Measurements from ENCODE around the gene SLC9A3. TPM values are rescaled to one million over a fixed set of nuclear protein-coding genes. Genes with fewer than 3 reads are reported as not detected.

The SLC9A3 gene
- total RNA-seq, 4 donors from 2014 or later, result 4.8 to 701 (median 183) TPM

DNA sequence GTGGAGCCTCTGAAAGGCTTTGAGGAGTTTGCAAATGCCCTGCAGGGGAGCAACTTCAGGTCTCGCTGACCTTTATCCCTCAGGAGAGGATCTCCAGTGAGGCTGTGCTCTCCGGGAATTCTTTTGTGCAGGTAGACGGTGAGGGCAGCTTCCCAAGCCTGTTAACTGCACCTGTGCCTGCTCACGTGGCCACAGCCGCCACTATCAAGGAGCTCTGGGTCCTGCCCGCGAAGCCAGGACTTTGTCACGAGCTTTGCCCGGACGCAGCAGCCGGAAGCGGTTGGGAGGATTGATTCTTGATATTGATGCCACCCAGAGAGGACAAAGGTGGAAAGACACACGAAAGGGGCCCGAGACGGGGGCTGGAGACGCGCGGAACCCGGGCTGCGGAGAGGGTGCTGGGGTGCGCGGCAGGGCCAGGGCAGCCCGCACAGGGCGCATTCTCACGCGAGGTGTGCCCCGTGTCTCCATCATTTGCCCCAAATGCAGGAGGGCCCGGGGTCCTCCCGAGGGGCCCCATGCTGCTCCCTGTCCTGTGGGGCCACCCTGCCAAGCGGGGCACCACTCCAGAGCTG, 18.2 kb downstream of the SLC9A3 start:
- TF ChIP-seq, protein P1, sequence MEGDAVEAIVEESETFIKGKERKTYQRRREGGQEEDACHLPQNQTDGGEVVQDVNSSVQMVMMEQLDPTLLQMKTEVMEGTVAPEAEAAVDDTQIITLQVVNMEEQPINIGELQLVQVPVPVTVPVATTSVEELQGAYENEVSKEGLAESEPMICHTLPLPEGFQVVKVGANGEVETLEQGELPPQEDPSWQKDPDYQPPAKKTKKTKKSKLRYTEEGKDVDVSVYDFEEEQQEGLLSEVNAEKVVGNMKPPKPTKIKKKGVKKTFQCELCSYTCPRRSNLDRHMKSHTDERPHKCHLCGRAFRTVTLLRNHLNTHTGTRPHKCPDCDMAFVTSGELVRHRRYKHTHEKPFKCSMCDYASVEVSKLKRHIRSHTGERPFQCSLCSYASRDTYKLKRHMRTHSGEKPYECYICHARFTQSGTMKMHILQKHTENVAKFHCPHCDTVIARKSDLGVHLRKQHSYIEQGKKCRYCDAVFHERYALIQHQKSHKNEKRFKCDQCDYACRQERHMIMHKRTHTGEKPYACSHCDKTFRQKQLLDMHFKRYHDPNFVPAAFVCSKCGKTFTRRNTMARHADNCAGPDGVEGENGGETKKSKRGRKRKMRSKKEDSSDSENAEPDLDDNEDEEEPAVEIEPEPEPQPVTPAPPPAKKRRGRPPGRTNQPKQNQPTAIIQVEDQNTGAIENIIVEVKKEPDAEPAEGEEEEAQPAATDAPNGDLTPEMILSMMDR (IDR thresholded peaks at IDR 0.05), result no peak
- no peak for TF ChIP-seq POLR2A (IDR thresholded peaks at IDR 0.05)
- TF ChIP-seq EP300 (IDR thresholded peaks at IDR 0.05; ENCODE audit: low read depth), result no peak
- TF ChIP-seq POLR2AphosphoS5 (IDR thresholded peaks at IDR 0.05), result no peak
- intact Hi-C loops (cut with DNase I; ENCODE audit: low total_unique reads) (no loop called here), in situ Hi-C loops (cut with MboI; ENCODE audit: low pct_ligation_motif_present in 1 of 4, low pct_unique_long_range_greater_than_20kb in 1 of 4, low sequenced_read_pairs in 3 of 4) (no loop called here)
- H3K36me3 ChIP-seq, result no peaks in the 10 kb centered on the region
- WGBS, 2 donors (ENCODE audit: low coverage in 1 of 2), result 50 to 59% methylated on average over 2 to 28 of the region's 30 CpGs
- H3K4me1 ChIP-seq, result no peaks in the 10 kb centered on the region
- no peak overlapping the region for H3K27ac ChIP-seq
- no peaks in the 10 kb centered on the region for H3K9me3 ChIP-seq
- peaks cover 33% of the 10 kb centered on the region for H3K27me3 ChIP-seq
- no peak overlapping the region for H3K4me3 ChIP-seq
- DNase-seq, result peak; percentile 51

DNA sequence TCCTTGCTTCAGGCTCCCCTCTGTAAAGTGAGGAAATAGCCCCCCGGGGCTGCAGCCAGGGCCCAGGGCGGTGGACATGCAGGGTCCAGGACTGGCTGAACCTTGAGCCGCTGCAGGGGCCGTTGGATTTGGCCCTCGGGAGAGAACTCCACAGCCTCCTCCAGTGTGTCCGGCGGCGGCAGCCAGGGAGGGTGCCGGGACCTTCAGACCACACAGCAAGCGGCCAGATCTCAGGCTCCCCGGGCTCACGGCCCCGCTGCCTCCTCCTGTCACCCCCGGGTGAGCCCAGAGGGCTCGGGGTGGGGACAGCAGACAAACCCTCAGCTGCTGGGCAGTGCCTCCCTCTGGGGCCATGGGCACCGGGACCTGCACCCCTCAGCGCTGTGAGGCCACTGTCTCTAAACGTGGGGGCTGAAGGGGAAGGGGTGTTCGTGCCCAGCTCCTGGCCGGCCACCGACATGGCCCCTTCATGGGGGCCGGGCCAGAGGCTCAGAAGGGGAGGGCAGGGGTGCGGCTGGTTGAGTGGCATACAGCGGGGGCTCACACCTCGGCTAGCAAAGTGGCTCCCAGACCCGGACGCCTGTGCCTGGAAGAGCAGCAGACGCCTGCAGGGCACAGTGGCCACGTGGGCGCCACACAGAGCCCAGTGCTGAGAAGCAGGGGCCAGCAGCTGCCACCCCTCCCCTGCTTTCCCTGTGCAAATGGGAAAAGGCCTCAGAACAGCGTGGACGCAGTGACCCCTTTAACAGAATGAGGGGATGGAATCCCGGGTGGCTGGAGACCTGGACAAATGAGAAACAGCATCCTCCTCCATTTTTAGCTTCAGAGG, 19.7 kb downstream of the SLC9A3 start:
- H3K27me3 ChIP-seq, result peaks cover 45% of the 10 kb centered on the region
- in situ Hi-C loops (cut with MboI; ENCODE audit: low pct_ligation_motif_present in 1 of 4, low pct_unique_long_range_greater_than_20kb in 1 of 4, low sequenced_read_pairs in 3 of 4) (no loop called here), intact Hi-C loops (cut with DNase I; ENCODE audit: low total_unique reads) (no loop called here)
- no peak for DNase-seq
- WGBS, 2 donors (ENCODE audit: low coverage in 1 of 2), result 0 to 57% methylated on average over 2 to 18 of the region's 33 CpGs
- no peak overlapping the region for H3K4me3 ChIP-seq
- H3K36me3 ChIP-seq, result no peaks in the 10 kb centered on the region
- H3K4me1 ChIP-seq, result no peaks in the 10 kb centered on the region
- no peaks in the 10 kb centered on the region for H3K9me3 ChIP-seq
- TF ChIP-seq EP300 (IDR thresholded peaks at IDR 0.05; ENCODE audit: low read depth) (no peak), POLR2A (IDR thresholded peaks at IDR 0.05) (no peak), POLR2AphosphoS5 (IDR thresholded peaks at IDR 0.05) (no peak)
- TF ChIP-seq, protein P1 (IDR thresholded peaks at IDR 0.05), result no peak
- H3K27ac ChIP-seq, result no peak overlapping the region

- no peak overlapping the region for H3K4me3 ChIP-seq
- no peak overlapping the region for H3K27ac ChIP-seq
- in situ Hi-C loops (cut with MboI; ENCODE audit: low pct_ligation_motif_present in 1 of 4, low pct_unique_long_range_greater_than_20kb in 1 of 4, low sequenced_read_pairs in 3 of 4), result no loop called here
- intact Hi-C loops (cut with DNase I; ENCODE audit: low total_unique reads), result no loop called here
- no peaks in the 10 kb centered on the region for H3K4me1 ChIP-seq
- WGBS, 2 donors (ENCODE audit: low coverage in 1 of 2), result 78 to 81% methylated on average over 21 to 36 of the region's 36 CpGs
- no peak for TF ChIP-seq EP300 (IDR thresholded peaks at IDR 0.05; ENCODE audit: low read depth)
- peaks cover 64% of the 10 kb centered on the region for H3K27me3 ChIP-seq
- H3K9me3 ChIP-seq, result no peaks in the 10 kb centered on the region
- DNase-seq, result no peak
- H3K36me3 ChIP-seq, result no peaks in the 10 kb centered on the region
Observed at GRCh38 chr5:502325-503079, 21.7 kb downstream of the SLC9A3 start.

DNA sequence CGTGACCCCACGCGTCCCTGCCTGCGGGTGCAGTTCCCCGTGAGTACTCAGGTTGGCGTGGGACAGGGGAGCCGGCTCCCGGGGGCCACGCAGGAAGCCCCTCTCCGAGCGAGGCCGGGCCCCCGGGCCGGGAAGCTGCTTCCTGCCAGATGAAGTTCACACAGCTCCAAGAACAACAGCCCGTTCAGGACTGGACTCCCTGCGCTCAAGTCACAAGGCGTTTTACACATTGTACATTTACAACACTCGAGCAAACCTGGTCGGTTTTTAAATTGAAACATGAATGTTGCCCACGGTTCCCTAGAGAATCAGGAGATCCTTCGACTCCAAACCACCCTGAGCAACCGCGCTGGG, 22.4 kb downstream of the SLC9A3 start:
- Histone ChIP-seq H3K4me1 (no peaks in the 10 kb centered on the region), H3K36me3 (no peaks in the 10 kb centered on the region), H3K27me3 (peaks cover 71% of the 10 kb centered on the region), H3K4me3 (no peak overlapping the region), H3K9me3 (no peaks in the 10 kb centered on the region), H3K27ac (no peak overlapping the region)
- WGBS, 2 donors (ENCODE audit: low coverage in 1 of 2), result 20 to 52% methylated on average over 3 to 23 of the region's 23 CpGs
- intact Hi-C loops (cut with DNase I; ENCODE audit: low total_unique reads) (no loop called here), in situ Hi-C loops (cut with MboI; ENCODE audit: low pct_ligation_motif_present in 1 of 4, low pct_unique_long_range_greater_than_20kb in 1 of 4, low sequenced_read_pairs in 3 of 4) (no loop called here)
- no peak for DNase-seq
- TF ChIP-seq POLR2AphosphoS5 (IDR thresholded peaks at IDR 0.05), result no peak
- no peak for TF ChIP-seq EP300 (IDR thresholded peaks at IDR 0.05; ENCODE audit: low read depth)
- TF ChIP-seq, protein P1 (IDR thresholded peaks at IDR 0.05), result no peak
- no peak for TF ChIP-seq POLR2A (IDR thresholded peaks at IDR 0.05)

Data from transverse colon (tissue), 4 donors.